Neural cell (in vitro differentiated cells): ENCODE results near the gene PNPLA3.

Experiments
- POLR2AphosphoS5 ChIP-seq: IDR thresholded peaks from 2 replicates; pipeline ENCODE4 v1.6.1; 2012
- TF ChIP-seq, protein P1 (sequence below): fragments of 450-650 bp; IDR thresholded peaks from 2 replicates; pipeline ENCODE4 v1.5.1; 2014; ENCODE audit warnings: antibody characterized with exemption, mild to moderate bottlenecking, moderate library complexity; ENCODE audit not compliant: poor library complexity, severe bottlenecking

- no peak for TF ChIP-seq POLR2AphosphoS5
- TF ChIP-seq, protein P1, sequence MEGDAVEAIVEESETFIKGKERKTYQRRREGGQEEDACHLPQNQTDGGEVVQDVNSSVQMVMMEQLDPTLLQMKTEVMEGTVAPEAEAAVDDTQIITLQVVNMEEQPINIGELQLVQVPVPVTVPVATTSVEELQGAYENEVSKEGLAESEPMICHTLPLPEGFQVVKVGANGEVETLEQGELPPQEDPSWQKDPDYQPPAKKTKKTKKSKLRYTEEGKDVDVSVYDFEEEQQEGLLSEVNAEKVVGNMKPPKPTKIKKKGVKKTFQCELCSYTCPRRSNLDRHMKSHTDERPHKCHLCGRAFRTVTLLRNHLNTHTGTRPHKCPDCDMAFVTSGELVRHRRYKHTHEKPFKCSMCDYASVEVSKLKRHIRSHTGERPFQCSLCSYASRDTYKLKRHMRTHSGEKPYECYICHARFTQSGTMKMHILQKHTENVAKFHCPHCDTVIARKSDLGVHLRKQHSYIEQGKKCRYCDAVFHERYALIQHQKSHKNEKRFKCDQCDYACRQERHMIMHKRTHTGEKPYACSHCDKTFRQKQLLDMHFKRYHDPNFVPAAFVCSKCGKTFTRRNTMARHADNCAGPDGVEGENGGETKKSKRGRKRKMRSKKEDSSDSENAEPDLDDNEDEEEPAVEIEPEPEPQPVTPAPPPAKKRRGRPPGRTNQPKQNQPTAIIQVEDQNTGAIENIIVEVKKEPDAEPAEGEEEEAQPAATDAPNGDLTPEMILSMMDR = no peak
Observed at GRCh38 chr22:43931771-43932170, 8.2 kb downstream of the PNPLA3 start.
